ENCODE measurements around the gene CDK14.
"Not testable (repeated sequence)": the region's sequence is repeated elsewhere in the genome, so short reads cannot be mapped to it uniquely, and the experiment has no call there.

CDK14 gene

DNA sequence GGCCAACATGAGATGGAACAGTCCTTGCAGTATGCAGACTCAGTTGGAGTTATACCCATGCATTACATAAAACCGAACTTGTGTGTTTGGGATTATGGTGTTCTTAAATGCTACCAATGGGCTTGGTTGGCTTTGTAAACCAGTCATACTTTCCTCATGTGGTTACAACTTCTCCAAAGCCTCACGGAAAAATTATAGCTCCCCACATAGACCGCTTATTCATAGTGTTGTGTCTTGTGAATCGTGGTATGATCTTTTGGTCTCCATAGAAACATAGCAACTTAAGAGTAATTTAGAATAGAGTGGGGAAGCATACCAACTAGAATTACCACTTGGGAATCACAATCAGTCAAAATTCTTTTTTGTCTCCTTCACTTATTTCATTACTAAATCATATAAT lies 555.8 kb downstream of the CDK14 start:
- Histone ChIP-seq H3K27me3 (ENCODE audit: control insufficient read depth, insufficient read depth, low read length) (no peaks in the 10 kb centered on the region), H3K4me1 (ENCODE audit: control insufficient read depth, insufficient read depth, low read length) (no peaks in the 10 kb centered on the region), H3K36me3 (ENCODE audit: control insufficient read depth, insufficient read depth, low read length) (no peaks in the 10 kb centered on the region), H3K9me3 (ENCODE audit: control insufficient read depth, insufficient read depth, low read length) (no peaks in the 10 kb centered on the region), H3K4me3 (ENCODE audit: low read depth, low read length) (no peak overlapping the region), H3K9ac (ENCODE audit: low read depth, low read length) (no peak overlapping the region), H3K27ac (ENCODE audit: low read depth, low read length) (no peak overlapping the region)

DNA sequence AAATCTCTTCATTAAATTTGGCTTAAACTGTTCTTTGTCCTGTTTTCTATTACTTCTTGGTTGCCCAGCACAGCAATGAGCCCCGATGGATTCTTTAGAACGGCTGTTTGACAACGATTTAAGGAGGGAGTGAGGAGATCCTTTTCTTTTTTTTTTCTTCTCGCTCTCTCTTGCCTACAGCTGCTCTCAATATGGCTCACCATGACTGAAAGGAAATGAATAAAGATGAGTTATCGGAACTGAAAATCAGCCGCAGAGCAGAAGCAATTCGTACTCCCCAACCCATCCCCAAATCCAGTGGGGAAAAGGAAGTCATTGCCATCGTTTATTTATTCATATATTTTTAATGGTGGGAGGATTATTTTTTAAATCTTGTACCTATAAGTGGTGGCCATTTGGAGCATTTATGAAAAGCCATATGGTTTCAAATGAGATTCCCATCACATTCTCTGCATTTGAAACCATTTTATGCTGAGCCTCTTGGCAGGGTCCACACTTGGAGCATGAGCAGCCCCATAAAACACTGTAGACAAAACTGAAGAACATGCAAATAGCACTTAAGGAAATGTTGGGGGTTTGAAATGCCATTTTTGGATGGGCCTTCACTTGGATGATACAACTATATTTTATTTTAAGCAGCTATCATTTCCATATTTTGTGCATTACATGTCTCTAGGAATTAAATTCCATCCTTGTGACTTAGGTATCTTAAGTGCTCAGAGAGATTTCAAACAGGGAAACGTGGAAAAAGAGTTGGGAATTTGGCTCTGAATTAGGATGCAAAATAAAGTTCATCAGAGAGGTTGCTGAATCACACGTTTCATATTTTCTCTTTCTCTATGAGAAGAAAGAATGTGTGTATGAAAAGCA lies 560.4 kb downstream of the CDK14 start:
- Histone ChIP-seq H3K36me3 (ENCODE audit: control insufficient read depth, insufficient read depth, low read length) (no peaks in the 10 kb centered on the region), H3K9me3 (ENCODE audit: control insufficient read depth, insufficient read depth, low read length) (no peaks in the 10 kb centered on the region), H3K4me1 (ENCODE audit: control insufficient read depth, insufficient read depth, low read length) (no peaks in the 10 kb centered on the region), H3K27ac (ENCODE audit: low read depth, low read length) (no peak overlapping the region), H3K27me3 (ENCODE audit: control insufficient read depth, insufficient read depth, low read length) (no peaks in the 10 kb centered on the region), H3K4me3 (ENCODE audit: low read depth, low read length) (no peak overlapping the region), H3K9ac (ENCODE audit: low read depth, low read length) (no peak overlapping the region)

DNA sequence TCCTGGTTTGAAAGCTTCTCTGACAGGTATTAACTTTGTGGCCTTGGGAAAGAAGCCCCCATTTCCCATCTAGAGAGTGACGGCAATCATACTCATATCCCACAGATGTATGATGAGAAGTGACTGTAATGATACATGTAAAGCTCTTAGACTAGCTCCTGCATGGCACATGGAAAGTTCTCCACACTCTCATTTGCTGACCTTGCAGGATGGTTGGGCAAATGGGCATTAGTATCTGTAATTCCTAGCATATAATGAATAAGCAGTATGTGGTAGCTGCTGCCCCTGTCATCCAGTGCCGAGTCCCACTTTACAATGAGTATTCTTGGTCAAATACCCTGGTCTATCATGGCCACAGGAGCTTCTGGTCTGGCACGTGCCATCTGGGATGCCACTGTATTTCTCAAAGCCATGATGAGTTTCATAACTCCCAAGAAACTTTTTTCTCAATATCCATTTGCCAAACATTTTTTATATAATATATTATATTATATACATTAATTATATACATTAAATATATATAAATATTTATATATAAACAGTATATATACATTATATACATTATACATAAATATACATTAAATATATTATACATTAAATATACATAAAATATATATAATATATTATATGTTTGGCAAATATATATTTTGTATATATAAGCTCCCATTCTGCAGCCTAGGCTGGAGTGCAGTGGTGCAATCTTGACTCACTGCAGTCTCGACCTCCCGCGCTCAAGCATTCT lies 561.6 kb downstream of the CDK14 start:
- H3K36me3 ChIP-seq (ENCODE audit: control insufficient read depth, insufficient read depth, low read length): no peaks in the 10 kb centered on the region
- no peaks in the 10 kb centered on the region for H3K9me3 ChIP-seq (ENCODE audit: control insufficient read depth, insufficient read depth, low read length)
- H3K4me1 ChIP-seq (ENCODE audit: control insufficient read depth, insufficient read depth, low read length): no peaks in the 10 kb centered on the region
- no peak overlapping the region for H3K4me3 ChIP-seq (ENCODE audit: low read depth, low read length)
- no peak overlapping the region for H3K27ac ChIP-seq (ENCODE audit: low read depth, low read length)
- H3K9ac ChIP-seq (ENCODE audit: low read depth, low read length): no peak overlapping the region
- H3K27me3 ChIP-seq (ENCODE audit: control insufficient read depth, insufficient read depth, low read length): no peaks in the 10 kb centered on the region

DNA sequence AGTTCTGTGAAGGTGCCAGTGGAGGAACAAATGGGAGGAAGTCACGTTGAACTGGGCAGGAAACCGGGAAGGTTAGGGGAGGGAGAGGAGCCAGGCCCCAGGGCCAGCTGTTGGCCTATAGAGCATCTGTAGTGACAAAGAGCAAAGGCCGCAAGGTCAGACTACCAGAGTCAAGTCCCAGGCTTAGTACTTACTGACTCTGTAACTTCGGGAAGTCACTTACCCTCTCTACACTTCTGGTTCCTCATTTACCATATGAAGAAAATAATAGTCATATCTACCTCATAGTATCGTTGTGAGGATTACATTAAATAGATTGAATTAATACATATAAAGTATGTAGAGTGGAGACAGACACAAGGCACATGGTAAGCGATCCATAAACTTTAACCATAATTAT lies 566.3 kb downstream of the CDK14 start:
- Histone ChIP-seq H3K4me1 (ENCODE audit: control insufficient read depth, insufficient read depth, low read length) (no peaks in the 10 kb centered on the region), H3K9ac (ENCODE audit: low read depth, low read length) (no peak overlapping the region), H3K36me3 (ENCODE audit: control insufficient read depth, insufficient read depth, low read length) (no peaks in the 10 kb centered on the region), H3K27ac (ENCODE audit: low read depth, low read length) (no peak overlapping the region), H3K9me3 (ENCODE audit: control insufficient read depth, insufficient read depth, low read length) (no peaks in the 10 kb centered on the region), H3K27me3 (ENCODE audit: control insufficient read depth, insufficient read depth, low read length) (no peaks in the 10 kb centered on the region), H3K4me3 (ENCODE audit: low read depth, low read length) (no peak overlapping the region)

DNA sequence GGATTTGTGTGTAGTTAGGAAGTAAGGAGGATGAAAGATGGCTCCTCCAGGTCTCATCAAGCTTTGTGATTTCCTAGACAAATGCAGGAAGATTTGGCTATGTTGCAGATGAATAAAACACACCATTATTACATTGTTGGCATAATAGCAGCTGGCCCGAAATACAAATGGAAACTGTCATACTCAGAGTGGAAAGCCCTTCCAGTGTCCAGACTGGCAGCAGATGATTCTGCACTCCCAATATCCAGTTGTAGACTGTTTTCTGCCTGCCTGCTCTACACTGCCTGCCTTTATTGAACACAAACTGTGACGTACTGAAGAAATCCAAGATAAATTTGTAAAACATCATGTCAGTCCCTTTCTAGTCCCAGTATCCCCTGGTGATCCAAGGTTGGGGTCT lies 568.4 kb downstream of the CDK14 start:
- Histone ChIP-seq H3K36me3 (ENCODE audit: control insufficient read depth, insufficient read depth, low read length) (no peaks in the 10 kb centered on the region), H3K9me3 (ENCODE audit: control insufficient read depth, insufficient read depth, low read length) (no peaks in the 10 kb centered on the region), H3K4me3 (ENCODE audit: low read depth, low read length) (no peak overlapping the region), H3K4me1 (ENCODE audit: control insufficient read depth, insufficient read depth, low read length) (peaks cover 8% of the 10 kb centered on the region), H3K27me3 (ENCODE audit: control insufficient read depth, insufficient read depth, low read length) (peaks cover 8% of the 10 kb centered on the region), H3K9ac (ENCODE audit: low read depth, low read length) (no peak overlapping the region), H3K27ac (ENCODE audit: low read depth, low read length) (no peak overlapping the region)

DNA sequence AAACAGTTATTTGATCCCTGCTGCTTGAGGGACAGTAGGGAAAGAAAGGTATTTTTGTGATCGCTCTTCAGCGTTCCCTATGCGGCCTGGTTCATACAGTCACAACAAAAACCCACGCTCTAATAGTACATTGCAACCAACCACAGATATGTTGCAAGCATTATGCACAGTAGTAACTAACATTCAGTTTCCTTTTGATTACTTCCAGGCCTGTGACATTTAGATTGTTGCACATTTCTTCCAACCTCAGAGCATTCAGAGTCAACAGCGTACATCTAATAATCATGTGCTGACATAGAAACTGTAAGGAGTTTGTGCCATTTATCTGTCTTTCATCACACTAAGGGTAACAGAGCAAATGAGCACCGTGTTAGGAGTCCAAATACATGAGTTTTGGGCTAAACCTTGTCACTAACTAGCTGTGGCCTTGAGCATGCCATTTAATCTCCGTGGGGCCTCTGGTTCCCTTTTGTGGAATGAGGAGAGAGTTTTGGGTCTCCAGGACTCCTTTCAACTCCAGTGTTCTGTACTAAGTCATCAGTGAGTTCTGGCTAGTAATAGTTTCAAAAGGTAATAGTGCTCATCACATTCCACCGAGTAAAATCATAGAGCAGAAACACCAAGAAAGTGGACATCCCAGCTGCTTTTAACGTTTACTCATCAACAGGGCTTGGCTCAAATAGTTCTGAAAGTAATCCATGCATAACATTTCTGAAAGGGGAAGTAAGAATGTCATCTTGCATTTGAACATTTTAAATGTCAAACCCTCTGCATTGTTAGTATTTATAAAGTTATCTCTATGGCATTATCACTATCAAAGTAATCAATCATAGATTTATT lies 569.1 kb downstream of the CDK14 start:
- H3K27me3 ChIP-seq (ENCODE audit: control insufficient read depth, insufficient read depth, low read length): peaks cover 9% of the 10 kb centered on the region
- H3K9me3 ChIP-seq (ENCODE audit: control insufficient read depth, insufficient read depth, low read length): no peaks in the 10 kb centered on the region
- no peak overlapping the region for H3K9ac ChIP-seq (ENCODE audit: low read depth, low read length)
- H3K36me3 ChIP-seq (ENCODE audit: control insufficient read depth, insufficient read depth, low read length): no peaks in the 10 kb centered on the region
- no peak overlapping the region for H3K27ac ChIP-seq (ENCODE audit: low read depth, low read length)
- H3K4me1 ChIP-seq (ENCODE audit: control insufficient read depth, insufficient read depth, low read length): peaks cover 15% of the 10 kb centered on the region
- no peak overlapping the region for H3K4me3 ChIP-seq (ENCODE audit: low read depth, low read length)

DNA sequence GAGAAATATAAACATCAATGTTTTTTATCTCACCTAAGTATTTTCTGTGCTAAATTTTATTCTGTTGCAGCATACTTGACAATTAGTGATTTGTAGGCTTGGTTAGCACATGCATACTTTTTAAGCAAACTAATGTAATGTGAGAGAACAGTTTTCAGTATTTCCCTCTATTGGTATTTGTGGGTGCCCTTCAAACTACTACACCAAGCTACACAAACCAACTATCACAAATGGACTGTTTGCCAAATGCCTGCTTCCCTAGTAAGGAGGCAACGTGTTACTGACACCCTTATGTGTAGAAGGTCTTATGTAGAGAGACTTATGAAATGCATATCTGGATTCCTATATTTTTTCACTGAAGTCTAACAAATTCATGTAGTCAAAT lies 569.7 kb downstream of the CDK14 start:
- no peaks in the 10 kb centered on the region for H3K36me3 ChIP-seq (ENCODE audit: control insufficient read depth, insufficient read depth, low read length)
- no peak overlapping the region for H3K4me3 ChIP-seq (ENCODE audit: low read depth, low read length)
- H3K4me1 ChIP-seq (ENCODE audit: control insufficient read depth, insufficient read depth, low read length): peaks cover 17% of the 10 kb centered on the region
- H3K9ac ChIP-seq (ENCODE audit: low read depth, low read length): no peak overlapping the region
- no peaks in the 10 kb centered on the region for H3K9me3 ChIP-seq (ENCODE audit: control insufficient read depth, insufficient read depth, low read length)
- peaks cover 9% of the 10 kb centered on the region for H3K27me3 ChIP-seq (ENCODE audit: control insufficient read depth, insufficient read depth, low read length)
- no peak overlapping the region for H3K27ac ChIP-seq (ENCODE audit: low read depth, low read length)

DNA sequence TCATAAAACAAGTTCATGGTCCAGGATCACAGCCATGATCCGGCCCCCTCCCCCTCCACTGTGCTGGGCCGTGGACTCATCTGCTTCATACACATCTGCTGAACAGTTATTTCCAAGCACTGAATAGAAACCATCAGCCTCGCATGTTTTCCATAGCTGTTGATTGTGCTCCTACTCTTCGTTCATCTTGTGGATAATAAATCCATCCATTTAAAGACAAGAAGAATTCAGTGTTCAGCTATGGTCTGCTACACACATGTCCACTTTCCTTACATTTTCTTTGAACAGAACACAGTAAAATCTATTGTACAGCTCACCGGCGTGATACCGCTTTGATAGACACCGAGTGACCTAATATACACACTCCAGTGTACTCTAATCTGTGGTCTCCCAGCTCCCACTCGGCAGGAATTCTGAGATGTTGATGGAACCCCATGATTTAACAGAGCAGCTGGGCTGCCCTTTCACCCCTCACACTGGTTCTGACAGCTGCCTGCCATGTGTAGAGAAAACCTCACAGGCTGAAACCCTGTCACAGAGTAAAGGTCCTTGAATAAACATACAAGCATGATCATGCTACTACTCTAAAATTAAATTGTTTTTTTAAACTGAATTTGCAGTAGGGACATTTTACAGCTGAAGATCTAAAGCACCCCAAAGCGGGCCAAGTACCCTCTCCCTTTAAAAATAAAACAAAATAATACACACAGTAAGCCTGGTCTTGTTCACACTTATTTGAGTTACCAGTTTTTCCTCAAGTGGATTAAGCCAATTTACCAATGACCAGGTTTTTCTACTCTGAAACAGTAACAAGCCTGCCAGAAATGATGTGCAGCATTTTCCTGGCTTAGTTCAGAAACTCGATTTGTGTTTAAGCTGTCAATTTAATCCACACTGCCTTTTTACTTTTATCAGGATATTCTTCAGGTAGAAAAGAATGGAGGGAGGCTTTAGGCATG lies 573.0 kb downstream of the CDK14 start:
- Histone ChIP-seq H3K27me3 (ENCODE audit: control insufficient read depth, insufficient read depth, low read length) (peaks cover 9% of the 10 kb centered on the region), H3K4me3 (ENCODE audit: low read depth, low read length) (no peak overlapping the region), H3K4me1 (ENCODE audit: control insufficient read depth, insufficient read depth, low read length) (peaks cover 17% of the 10 kb centered on the region), H3K27ac (ENCODE audit: low read depth, low read length) (no peak overlapping the region), H3K36me3 (ENCODE audit: control insufficient read depth, insufficient read depth, low read length) (no peaks in the 10 kb centered on the region), H3K9me3 (ENCODE audit: control insufficient read depth, insufficient read depth, low read length) (peaks cover 7% of the 10 kb centered on the region), H3K9ac (ENCODE audit: low read depth, low read length) (no peak overlapping the region)

DNA sequence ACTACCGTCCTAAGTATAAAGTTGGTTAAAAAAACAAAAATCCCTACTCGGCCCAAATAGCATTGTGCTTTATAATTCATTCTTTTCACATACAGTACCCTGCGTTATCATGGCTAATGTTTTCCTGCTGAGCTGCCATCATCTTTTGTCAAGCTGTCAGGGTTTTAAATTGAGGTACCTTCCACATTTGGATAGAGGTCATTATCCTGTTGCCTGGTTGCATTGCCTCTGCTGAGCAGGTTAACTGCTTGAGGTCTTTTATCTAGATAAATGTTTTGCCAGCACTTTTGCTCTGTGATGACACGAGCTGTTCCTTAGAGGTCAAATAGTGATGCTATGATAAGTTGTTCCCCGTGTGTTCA lies 573.7 kb downstream of the CDK14 start:
- Histone ChIP-seq H3K4me3 (ENCODE audit: low read depth, low read length) (no peak overlapping the region), H3K9ac (ENCODE audit: low read depth, low read length) (no peak overlapping the region), H3K9me3 (ENCODE audit: control insufficient read depth, insufficient read depth, low read length) (peaks cover 7% of the 10 kb centered on the region), H3K27ac (ENCODE audit: low read depth, low read length) (no peak overlapping the region), H3K4me1 (ENCODE audit: control insufficient read depth, insufficient read depth, low read length) (peaks cover 17% of the 10 kb centered on the region), H3K36me3 (ENCODE audit: control insufficient read depth, insufficient read depth, low read length) (no peaks in the 10 kb centered on the region), H3K27me3 (ENCODE audit: control insufficient read depth, insufficient read depth, low read length) (peaks cover 9% of the 10 kb centered on the region)

DNA sequence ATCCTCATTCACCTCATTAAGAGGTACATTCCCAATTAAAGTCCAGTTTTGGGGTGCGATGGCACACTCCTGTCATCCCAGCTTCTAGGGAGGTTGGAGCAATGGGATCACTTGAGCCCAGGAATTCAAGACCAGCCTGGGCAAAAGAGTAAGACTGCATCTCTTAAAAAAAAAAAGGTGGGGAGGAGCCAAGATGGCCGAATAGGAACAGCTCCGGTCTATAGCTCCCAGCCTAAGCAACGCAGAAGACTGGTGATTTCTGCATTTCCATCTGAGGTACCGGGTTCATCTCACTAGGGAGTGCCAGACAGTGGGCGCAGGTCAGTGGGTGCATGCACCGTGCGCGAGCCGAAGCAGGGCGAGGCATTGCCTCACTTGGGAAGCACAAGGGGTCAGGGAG lies 577.1 kb downstream of the CDK14 start:
- H3K36me3 ChIP-seq (ENCODE audit: control insufficient read depth, insufficient read depth, low read length); H3K27ac ChIP-seq (ENCODE audit: low read depth, low read length); H3K4me3 ChIP-seq (ENCODE audit: low read depth, low read length); H3K9me3 ChIP-seq (ENCODE audit: control insufficient read depth, insufficient read depth, low read length); H3K9ac ChIP-seq (ENCODE audit: low read depth, low read length); H3K27me3 ChIP-seq (ENCODE audit: control insufficient read depth, insufficient read depth, low read length): not testable (repeated sequence)
- peaks cover 17% of the 10 kb centered on the region for H3K4me1 ChIP-seq (ENCODE audit: control insufficient read depth, insufficient read depth, low read length)

Measured in HUES48 (cell line).